Activated CD4-positive, CD25-positive, alpha-beta regulatory T cell treated with anti-CD3 and anti-CD28 coated beads, Interleukin-2, amount 50 U/mL, for 24 hours (primary cell): Measurements from ENCODE around the gene ADCK2.
"Not testable (repeated sequence)": the region's sequence is repeated elsewhere in the genome, so short reads cannot be mapped to it uniquely, and the experiment has no call there.

Experiments used
- ATAC-seq, 2 donors: fragments of 150-1000 bp; cut with Tn5 transposase; one replicate each; pipeline ENCODE4 v1.10.0; 2021; ENCODE audit warnings: mild to moderate bottlenecking in 1 of 2, moderate library complexity in 1 of 2

The ADCK2 gene

GRCh38 chr7:140672382-140673062 is at the start of gene ADCK2:
TSS of gene ADCK2 (plus strand) at chr7:140672945. CDS start at chr7:140673331, 386 bp downstream.
- peak; percentile 73 for ATAC-seq

GRCh38 chr7:140623980-140624379 is 48.8 kb upstream of the ADCK2 start:
- no peak for ATAC-seq

GRCh38 chr7:140624392-140625191 is 48.2 kb upstream of the ADCK2 start:
- ATAC-seq = no peak

GRCh38 chr7:140625192-140625558 is 47.6 kb upstream of the ADCK2 start:
- not testable (repeated sequence) for ATAC-seq

- ATAC-seq = no peak
Observed at GRCh38 chr7:140625908-140626868, 46.6 kb upstream of the ADCK2 start.

- ATAC-seq = no peak
Observed at GRCh38 chr7:140631021-140631420, 41.7 kb upstream of the ADCK2 start.

GRCh38 chr7:140631602-140632001 is 41.1 kb upstream of the ADCK2 start:
- no peak for ATAC-seq

- ATAC-seq = no peak
Observed at GRCh38 chr7:140635345-140635744, 37.4 kb upstream of the ADCK2 start.

- ATAC-seq = no peak
Observed at GRCh38 chr7:140635816-140636215, 36.9 kb upstream of the ADCK2 start.

- no peak for ATAC-seq
Observed at GRCh38 chr7:140637400-140637799, 35.3 kb upstream of the ADCK2 start.

- no peak for ATAC-seq
Observed at GRCh38 chr7:140638173-140638791, 34.5 kb upstream of the ADCK2 start.

GRCh38 chr7:140639366-140640053 is 33.2 kb upstream of the ADCK2 start:
- ATAC-seq = peak in 1 of 2 donors; percentile 36

GRCh38 chr7:140640060-140640637 is 32.6 kb upstream of the ADCK2 start:
- ATAC-seq = peak in 1 of 2 donors; percentile 12

- ATAC-seq = peak; percentile 17 to 23
Observed at GRCh38 chr7:140640727-140641523, 31.8 kb upstream of the ADCK2 start, which contains the start of gene DENND2A. TSS of gene DENND2A (minus strand) at chr7:140640813. CDS start at chr7:140602397, 38,416 bp downstream.

- ATAC-seq = no peak
Observed at GRCh38 chr7:140641524-140642195, 31.1 kb upstream of the ADCK2 start.

- ATAC-seq = no peak
Observed at GRCh38 chr7:140643416-140643815, 29.3 kb upstream of the ADCK2 start.

- ATAC-seq = not testable (repeated sequence)
Observed at GRCh38 chr7:140644761-140645160, 28.0 kb upstream of the ADCK2 start.

- ATAC-seq = no peak
Observed at GRCh38 chr7:140645166-140645900, 27.4 kb upstream of the ADCK2 start.
